ENCODE data around the gene BCCIP.

- TF ChIP-seq CTCF (IDR thresholded peaks at IDR 0.05; ENCODE audit: low read depth, low read length) (no peak), POLR2A (IDR thresholded peaks at IDR 0.05; ENCODE audit: extremely low read depth, insufficient read length) (no peak)
Observed at GRCh38 chr10:125785791-125786190, 37.6 kb upstream of the BCCIP start.
